ENCODE data around the gene LITAFD.
"Not testable (repeated sequence)": the region's sequence is repeated elsewhere in the genome, so short reads cannot be mapped to it uniquely, and the experiment has no call there.

LITAFD gene

DNA sequence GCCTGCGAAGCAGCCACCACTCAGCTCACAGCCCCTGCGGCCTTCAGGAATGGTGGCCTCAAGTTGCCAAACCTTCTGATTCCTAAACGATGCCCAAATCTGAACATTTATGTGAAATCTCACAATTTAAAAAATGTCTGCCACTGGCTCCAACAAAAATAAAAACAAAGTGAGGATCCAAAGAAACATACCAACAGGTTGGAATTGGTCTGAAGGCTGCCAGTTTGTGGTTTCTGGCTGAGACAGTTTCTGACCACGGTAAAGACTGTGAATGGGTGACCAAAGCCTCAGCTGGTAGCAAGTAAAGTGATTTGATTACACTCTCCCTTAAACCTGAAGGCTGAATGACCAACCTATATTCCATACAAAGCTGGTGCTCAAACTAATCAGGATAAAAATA lies 24.9 kb downstream of the LITAFD start:
- Histone ChIP-seq H3K4me1 (ENCODE audit: control insufficient read depth, insufficient read depth, low read length, poor library complexity, severe bottlenecking) (peaks cover 14% of the 10 kb centered on the region), H3K4me3 (ENCODE audit: insufficient read depth, low read depth, low read length, poor library complexity, severe bottlenecking) (no peak overlapping the region), H3K36me3 (ENCODE audit: control insufficient read depth, insufficient read depth, low read length) (peaks cover 89% of the 10 kb centered on the region), H3K27me3 (replicated peaks; ENCODE audit: control insufficient read depth, insufficient read depth, low read length, poor library complexity, severe bottlenecking) (no peaks in the 10 kb centered on the region), H3K27ac (ENCODE audit: insufficient read depth, low read length, poor library complexity, severe bottlenecking) (no peak overlapping the region), H3K9me3 (ENCODE audit: control insufficient read depth, low read length) (no peaks in the 10 kb centered on the region)
- DNase-seq, result no peak

DNA sequence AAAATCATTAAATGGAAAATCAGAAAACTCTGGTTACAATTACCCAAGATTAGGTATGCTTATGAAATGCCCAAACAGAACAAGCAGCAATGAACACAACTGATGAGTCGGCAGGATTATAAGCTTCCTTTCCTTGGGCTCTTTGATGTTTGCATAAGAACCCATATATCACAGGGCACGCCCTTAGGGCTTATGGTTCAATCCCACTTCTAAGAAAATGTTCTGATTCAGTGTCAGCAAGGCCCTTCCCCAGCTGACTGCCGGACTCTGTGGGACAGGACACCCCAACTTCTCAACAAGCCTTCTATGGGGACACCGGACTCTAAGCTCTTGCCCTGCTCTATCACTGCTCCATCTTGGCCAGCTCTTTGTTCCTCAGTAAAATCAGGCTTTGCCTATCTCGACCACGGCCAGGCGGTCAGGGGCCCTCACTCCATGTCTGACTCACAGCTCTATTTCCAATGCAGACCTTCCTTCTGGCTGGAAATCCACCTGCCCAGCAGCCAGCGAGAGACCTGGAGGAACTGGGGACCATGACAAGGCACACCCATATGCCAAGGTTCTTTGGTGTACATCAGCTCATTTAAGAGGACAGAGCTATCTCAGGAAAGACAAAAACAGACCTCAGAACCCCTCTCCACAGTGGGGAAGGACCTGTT lies 26.8 kb downstream of the LITAFD start:
- Histone ChIP-seq H3K4me1 (ENCODE audit: control insufficient read depth, insufficient read depth, low read length, poor library complexity, severe bottlenecking) (peaks cover 14% of the 10 kb centered on the region), H3K27ac (ENCODE audit: insufficient read depth, low read length, poor library complexity, severe bottlenecking) (no peak overlapping the region), H3K4me3 (ENCODE audit: insufficient read depth, low read depth, low read length, poor library complexity, severe bottlenecking) (no peak overlapping the region), H3K9me3 (ENCODE audit: control insufficient read depth, low read length) (no peaks in the 10 kb centered on the region), H3K27me3 (replicated peaks; ENCODE audit: control insufficient read depth, insufficient read depth, low read length, poor library complexity, severe bottlenecking) (no peaks in the 10 kb centered on the region), H3K36me3 (ENCODE audit: control insufficient read depth, insufficient read depth, low read length) (peaks cover 78% of the 10 kb centered on the region)
- no peak for DNase-seq

DNA sequence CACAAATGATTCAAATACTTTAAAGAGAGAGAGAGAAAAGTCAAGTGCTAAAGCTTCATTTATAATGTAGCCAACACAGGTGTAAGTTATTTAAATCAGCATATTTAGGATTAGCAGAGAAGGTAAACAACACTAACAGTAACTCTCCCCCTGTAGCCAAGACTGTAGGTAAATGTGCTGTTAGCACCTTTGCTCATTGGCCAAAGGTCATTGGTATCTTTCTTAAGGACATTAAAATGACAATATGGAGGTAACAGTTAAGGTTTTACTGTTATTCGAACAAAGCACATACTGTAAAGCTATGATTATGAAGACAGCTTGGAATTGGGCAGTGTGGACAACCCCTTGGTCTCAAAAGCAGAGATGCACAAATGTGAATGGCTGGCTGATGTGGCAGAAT lies 28.7 kb downstream of the LITAFD start:
- no peaks in the 10 kb centered on the region for H3K27me3 ChIP-seq (replicated peaks; ENCODE audit: control insufficient read depth, insufficient read depth, low read length, poor library complexity, severe bottlenecking)
- peaks cover 80% of the 10 kb centered on the region for H3K36me3 ChIP-seq (ENCODE audit: control insufficient read depth, insufficient read depth, low read length)
- H3K27ac ChIP-seq (ENCODE audit: insufficient read depth, low read length, poor library complexity, severe bottlenecking), result no peak overlapping the region
- no peak overlapping the region for H3K4me3 ChIP-seq (ENCODE audit: insufficient read depth, low read depth, low read length, poor library complexity, severe bottlenecking)
- peaks cover 14% of the 10 kb centered on the region for H3K4me1 ChIP-seq (ENCODE audit: control insufficient read depth, insufficient read depth, low read length, poor library complexity, severe bottlenecking)
- H3K9me3 ChIP-seq (ENCODE audit: control insufficient read depth, low read length), result no peaks in the 10 kb centered on the region
- DNase-seq, result no peak

DNA sequence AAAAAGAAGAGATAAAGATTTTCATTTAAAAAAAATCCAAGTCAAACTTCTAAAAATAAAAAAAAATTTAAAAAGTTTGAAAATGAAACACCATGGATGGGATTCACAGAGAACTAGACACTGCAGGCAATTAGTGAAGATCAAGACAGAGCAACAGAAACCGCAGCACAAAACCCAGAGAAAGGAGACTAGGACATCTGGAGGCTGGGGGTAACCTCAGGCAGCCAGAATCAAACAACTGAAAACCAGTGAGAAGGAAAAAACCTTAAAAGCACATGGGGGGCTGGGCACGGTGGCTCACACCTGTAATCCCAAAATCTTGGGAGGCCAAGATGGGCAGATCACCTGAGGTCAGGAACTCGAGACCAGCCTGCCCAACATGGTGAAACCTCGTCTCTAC lies 30.6 kb downstream of the LITAFD start:
- peaks cover 14% of the 10 kb centered on the region for H3K4me1 ChIP-seq (ENCODE audit: control insufficient read depth, insufficient read depth, low read length, poor library complexity, severe bottlenecking)
- no peaks in the 10 kb centered on the region for H3K9me3 ChIP-seq (ENCODE audit: control insufficient read depth, low read length)
- no peaks in the 10 kb centered on the region for H3K27me3 ChIP-seq (replicated peaks; ENCODE audit: control insufficient read depth, insufficient read depth, low read length, poor library complexity, severe bottlenecking)
- H3K36me3 ChIP-seq (ENCODE audit: control insufficient read depth, insufficient read depth, low read length), result peaks cover 76% of the 10 kb centered on the region
- no peak overlapping the region for H3K4me3 ChIP-seq (ENCODE audit: insufficient read depth, low read depth, low read length, poor library complexity, severe bottlenecking)
- DNase-seq, result no peak
- H3K27ac ChIP-seq (ENCODE audit: insufficient read depth, low read length, poor library complexity, severe bottlenecking), result no peak overlapping the region

DNA sequence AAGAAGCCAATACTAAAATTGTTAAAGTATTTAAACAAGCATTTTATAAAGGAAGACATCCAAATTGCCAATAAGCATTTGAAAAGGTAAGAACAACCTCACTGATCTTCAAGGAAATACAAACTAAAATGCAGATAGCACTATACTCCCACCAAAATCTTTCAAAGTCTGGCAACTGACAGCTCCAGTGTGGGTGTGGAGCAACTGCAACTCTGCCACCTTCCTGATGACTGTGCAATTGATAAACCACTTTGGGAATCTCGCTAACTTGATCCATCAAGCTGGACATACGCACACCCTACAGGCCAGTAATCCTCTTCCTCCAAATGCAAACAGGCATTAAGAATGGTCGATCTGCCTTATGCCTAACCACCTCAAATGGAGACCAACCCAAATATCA lies 31.9 kb downstream of the LITAFD start:
- DNase-seq, result no peak
- Histone ChIP-seq H3K27ac (ENCODE audit: insufficient read depth, low read length, poor library complexity, severe bottlenecking) (no peak overlapping the region), H3K36me3 (ENCODE audit: control insufficient read depth, insufficient read depth, low read length) (peaks cover 78% of the 10 kb centered on the region), H3K4me1 (ENCODE audit: control insufficient read depth, insufficient read depth, low read length, poor library complexity, severe bottlenecking) (peaks cover 7% of the 10 kb centered on the region), H3K9me3 (ENCODE audit: control insufficient read depth, low read length) (no peaks in the 10 kb centered on the region), H3K4me3 (ENCODE audit: insufficient read depth, low read depth, low read length, poor library complexity, severe bottlenecking) (no peak overlapping the region), H3K27me3 (replicated peaks; ENCODE audit: control insufficient read depth, insufficient read depth, low read length, poor library complexity, severe bottlenecking) (no peaks in the 10 kb centered on the region)

DNA sequence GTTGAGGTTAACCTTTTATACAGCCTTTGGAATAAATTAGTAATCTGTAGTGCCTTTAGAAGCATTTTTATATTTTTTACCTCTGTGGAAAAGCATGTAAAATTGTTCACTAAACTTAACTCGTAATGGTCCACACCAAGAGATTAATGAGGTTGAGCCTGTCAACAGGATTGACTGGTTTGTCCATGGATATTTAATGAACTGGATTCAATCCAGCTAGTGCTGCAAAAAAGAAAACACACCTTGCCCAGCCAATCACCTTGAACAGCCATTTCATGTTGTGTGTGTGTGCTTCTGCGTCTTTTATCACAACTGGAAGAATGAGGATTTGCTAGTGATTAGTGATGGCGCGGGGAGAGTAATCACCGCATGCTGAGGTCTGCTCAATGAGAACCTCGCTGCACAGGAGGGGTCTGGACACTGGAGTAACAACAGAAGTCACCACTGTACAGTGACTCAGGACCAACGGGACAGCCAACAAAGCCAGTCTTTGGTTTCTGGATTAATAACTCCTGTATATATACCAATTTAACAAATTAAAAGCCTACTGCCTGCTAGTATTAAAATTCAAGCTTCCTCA lies 33.7 kb downstream of the LITAFD start:
- peaks cover 75% of the 10 kb centered on the region for H3K36me3 ChIP-seq (ENCODE audit: control insufficient read depth, insufficient read depth, low read length)
- no peak overlapping the region for H3K27ac ChIP-seq (ENCODE audit: insufficient read depth, low read length, poor library complexity, severe bottlenecking)
- DNase-seq, result no peak
- peaks cover 12% of the 10 kb centered on the region for H3K4me1 ChIP-seq (ENCODE audit: control insufficient read depth, insufficient read depth, low read length, poor library complexity, severe bottlenecking)
- no peaks in the 10 kb centered on the region for H3K9me3 ChIP-seq (ENCODE audit: control insufficient read depth, low read length)
- no peaks in the 10 kb centered on the region for H3K27me3 ChIP-seq (replicated peaks; ENCODE audit: control insufficient read depth, insufficient read depth, low read length, poor library complexity, severe bottlenecking)
- no peak overlapping the region for H3K4me3 ChIP-seq (ENCODE audit: insufficient read depth, low read depth, low read length, poor library complexity, severe bottlenecking)

DNA sequence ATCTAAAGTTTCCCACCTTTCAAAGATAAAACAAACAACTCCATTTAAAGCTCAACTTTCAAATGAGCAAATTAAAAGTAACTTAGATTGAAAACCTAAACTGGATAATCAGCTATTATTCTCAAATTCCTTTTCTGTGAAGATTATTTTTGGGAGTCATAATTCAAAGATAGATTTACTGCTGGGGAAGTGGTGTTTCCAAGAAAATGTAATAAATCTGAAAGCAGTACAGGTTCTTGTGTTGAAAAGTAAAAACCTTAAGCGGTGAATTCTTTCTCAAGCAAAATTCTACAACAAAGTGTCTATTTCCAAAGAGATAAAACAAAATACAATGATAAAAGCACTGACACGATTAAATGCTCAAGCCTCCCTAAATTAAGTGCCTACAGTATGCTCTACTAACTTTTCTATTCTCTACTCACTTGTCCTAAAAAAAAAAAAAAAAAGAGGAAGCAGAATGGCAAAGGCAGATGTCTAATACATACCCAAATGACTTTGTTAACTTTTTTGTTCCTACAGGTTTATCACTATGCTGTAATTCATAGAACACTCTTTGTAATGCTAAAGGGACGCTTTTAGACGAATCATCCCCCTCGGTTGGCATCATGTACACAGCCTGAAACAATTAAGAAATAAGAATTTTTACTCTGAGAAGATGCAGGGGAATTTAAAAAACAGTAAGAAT lies 34.5 kb downstream of the LITAFD start:
- Histone ChIP-seq H3K4me1 (ENCODE audit: control insufficient read depth, insufficient read depth, low read length, poor library complexity, severe bottlenecking) (peaks cover 12% of the 10 kb centered on the region), H3K4me3 (ENCODE audit: insufficient read depth, low read depth, low read length, poor library complexity, severe bottlenecking) (no peak overlapping the region), H3K27me3 (replicated peaks; ENCODE audit: control insufficient read depth, insufficient read depth, low read length, poor library complexity, severe bottlenecking) (no peaks in the 10 kb centered on the region), H3K27ac (ENCODE audit: insufficient read depth, low read length, poor library complexity, severe bottlenecking) (no peak overlapping the region), H3K36me3 (ENCODE audit: control insufficient read depth, insufficient read depth, low read length) (peaks cover 70% of the 10 kb centered on the region), H3K9me3 (ENCODE audit: control insufficient read depth, low read length) (no peaks in the 10 kb centered on the region)
- no peak for DNase-seq

DNA sequence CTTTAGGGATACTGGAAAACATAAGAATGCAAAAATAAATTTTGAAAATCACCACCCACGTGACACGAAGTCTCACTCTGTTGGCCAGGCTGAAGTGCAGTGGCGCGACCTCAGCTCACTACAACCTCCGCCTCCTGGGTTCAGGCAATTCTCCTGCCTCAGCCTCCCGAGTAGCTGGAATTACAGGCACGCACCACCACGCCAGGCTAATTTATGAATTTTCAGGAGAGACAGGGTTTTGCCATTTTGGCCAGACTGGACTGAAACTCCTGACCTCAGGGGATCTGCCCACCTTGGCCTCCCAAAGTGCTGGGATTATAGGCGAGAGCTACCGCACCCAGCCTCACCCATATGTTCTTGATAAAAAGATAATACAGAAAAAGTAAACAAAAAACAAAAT lies 35.2 kb downstream of the LITAFD start:
- not testable (repeated sequence) for H3K4me3 ChIP-seq (ENCODE audit: insufficient read depth, low read depth, low read length, poor library complexity, severe bottlenecking); H3K27me3 ChIP-seq (replicated peaks; ENCODE audit: control insufficient read depth, insufficient read depth, low read length, poor library complexity, severe bottlenecking); DNase-seq; H3K27ac ChIP-seq (ENCODE audit: insufficient read depth, low read length, poor library complexity, severe bottlenecking); H3K9me3 ChIP-seq (ENCODE audit: control insufficient read depth, low read length)
- H3K4me1 ChIP-seq (ENCODE audit: control insufficient read depth, insufficient read depth, low read length, poor library complexity, severe bottlenecking), result peaks cover 12% of the 10 kb centered on the region
- peaks cover 69% of the 10 kb centered on the region for H3K36me3 ChIP-seq (ENCODE audit: control insufficient read depth, insufficient read depth, low read length)

DNA sequence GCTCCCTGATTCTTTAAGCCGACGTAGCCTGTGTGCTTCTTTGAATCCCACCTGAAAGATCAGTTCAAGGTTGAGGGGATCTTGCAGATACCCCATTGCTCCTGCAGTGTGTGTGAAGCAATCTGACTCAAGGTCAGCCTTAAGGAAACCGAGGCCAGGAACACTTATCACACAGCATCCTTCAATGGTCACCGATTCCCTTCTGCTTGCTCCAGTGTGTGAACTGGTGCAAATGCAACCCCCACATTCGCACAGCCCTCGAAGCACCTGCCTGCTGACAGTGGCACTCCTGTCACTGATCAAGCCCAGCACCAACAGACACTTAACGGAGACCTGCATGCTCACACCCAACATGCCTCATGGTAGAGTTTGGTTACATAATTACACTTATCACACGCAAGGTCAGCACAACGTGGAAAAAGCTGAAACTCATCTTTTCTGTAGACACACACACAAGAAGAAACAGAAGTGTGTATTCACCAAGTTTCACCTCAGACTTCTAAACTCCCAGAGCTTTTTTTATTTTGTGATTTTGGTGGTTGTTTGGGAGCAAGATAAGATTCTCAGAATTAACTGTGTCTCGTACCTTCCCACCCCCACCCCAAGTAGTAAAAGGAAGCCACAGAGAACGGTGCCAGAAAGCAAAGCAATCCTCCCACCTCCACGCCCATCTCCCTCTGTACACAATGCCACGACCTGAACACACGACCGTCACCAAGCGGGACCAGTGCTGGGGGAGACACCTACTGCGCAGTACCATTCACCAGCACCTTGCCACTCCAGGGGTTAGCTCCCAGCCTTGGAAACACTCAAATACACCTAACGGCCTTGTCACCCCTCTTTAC lies 37.2 kb downstream of the LITAFD start:
- Histone ChIP-seq H3K4me1 (ENCODE audit: control insufficient read depth, insufficient read depth, low read length, poor library complexity, severe bottlenecking) (peaks cover 16% of the 10 kb centered on the region), H3K9me3 (ENCODE audit: control insufficient read depth, low read length) (no peaks in the 10 kb centered on the region), H3K27ac (ENCODE audit: insufficient read depth, low read length, poor library complexity, severe bottlenecking) (no peak overlapping the region), H3K36me3 (ENCODE audit: control insufficient read depth, insufficient read depth, low read length) (peaks cover 74% of the 10 kb centered on the region), H3K27me3 (replicated peaks; ENCODE audit: control insufficient read depth, insufficient read depth, low read length, poor library complexity, severe bottlenecking) (no peaks in the 10 kb centered on the region), H3K4me3 (ENCODE audit: insufficient read depth, low read depth, low read length, poor library complexity, severe bottlenecking) (no peak overlapping the region)
- DNase-seq, result no peak

All from effector memory CD4-positive, alpha-beta T cell (primary cell).